ENCODE data around the gene CFP. TPM values are rescaled to one million over a fixed set of nuclear protein-coding genes. Genes with fewer than 3 reads are reported as not detected.

Gene CFP
- total RNA-seq, 1 experiment from 2014 or later: 2.0 TPM

DNA sequence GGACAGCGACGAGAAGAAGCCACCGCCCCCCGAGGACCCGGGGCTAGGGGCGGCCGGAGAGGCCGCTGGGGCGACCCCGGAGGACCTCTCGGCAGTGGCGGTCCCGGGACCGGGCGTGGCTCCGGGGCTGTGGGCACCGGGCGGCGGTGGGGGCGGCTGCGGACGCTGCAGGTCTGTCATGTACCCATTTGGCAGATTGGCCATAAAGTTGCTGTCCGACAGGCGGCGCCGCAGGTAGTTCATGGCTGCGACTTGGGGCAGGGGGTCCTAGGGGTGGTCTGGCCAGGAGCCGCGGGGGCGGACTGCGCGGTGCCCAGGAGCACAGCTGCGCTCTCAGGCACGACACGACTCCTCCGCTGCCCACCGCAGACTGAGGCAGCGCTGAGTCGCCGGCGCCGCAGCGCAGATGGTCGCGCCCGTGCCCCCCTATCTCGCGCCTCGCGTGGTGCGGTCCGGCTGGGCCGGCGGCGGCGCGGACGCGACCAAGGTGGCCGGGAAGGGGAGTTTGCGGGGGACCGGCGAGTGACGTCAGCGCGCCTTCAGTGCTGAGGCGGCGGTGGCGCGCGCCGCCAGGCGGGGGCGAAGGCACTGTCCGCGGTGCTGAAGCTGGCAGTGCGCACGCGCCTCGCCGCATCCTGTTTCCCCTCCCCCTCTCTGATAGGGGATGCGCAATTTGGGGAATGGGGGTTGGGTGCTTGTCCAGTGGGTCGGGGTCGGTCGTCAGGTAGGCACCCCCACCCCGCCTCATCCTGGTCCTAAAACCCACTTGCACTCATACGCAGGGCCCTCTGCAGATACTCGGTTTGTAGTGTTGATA, 10.0 kb downstream of the CFP start, which contains the start of gene SYN1 (continued):
- TF ChIP-seq ARID4B (CRISPR knock-in tag; IDR thresholded peaks at IDR 0.05; ENCODE audit: borderline replicate concordance): peak; percentile 88
- TF ChIP-seq NR1H2 (CRISPR knock-in tag; IDR thresholded peaks at IDR 0.05): no peak
- TF ChIP-seq, protein P1, sequence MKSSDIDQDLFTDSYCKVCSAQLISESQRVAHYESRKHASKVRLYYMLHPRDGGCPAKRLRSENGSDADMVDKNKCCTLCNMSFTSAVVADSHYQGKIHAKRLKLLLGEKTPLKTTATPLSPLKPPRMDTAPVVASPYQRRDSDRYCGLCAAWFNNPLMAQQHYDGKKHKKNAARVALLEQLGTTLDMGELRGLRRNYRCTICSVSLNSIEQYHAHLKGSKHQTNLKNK (CRISPR knock-in tag; IDR thresholded peaks at IDR 0.05): no peak
- TF ChIP-seq, protein P2, sequence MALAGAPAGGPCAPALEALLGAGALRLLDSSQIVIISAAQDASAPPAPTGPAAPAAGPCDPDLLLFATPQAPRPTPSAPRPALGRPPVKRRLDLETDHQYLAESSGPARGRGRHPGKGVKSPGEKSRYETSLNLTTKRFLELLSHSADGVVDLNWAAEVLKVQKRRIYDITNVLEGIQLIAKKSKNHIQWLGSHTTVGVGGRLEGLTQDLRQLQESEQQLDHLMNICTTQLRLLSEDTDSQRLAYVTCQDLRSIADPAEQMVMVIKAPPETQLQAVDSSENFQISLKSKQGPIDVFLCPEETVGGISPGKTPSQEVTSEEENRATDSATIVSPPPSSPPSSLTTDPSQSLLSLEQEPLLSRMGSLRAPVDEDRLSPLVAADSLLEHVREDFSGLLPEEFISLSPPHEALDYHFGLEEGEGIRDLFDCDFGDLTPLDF (CRISPR knock-in tag; IDR thresholded peaks at IDR 0.05): no peak
- no peak for TF ChIP-seq NR3C1 (CRISPR knock-in tag; conservative IDR thresholded peaks at IDR 0.05; ENCODE audit: low read depth)
- no peak for TF ChIP-seq FOXJ3 (CRISPR knock-in tag; IDR thresholded peaks at IDR 0.05; ENCODE audit: borderline replicate concordance)
- TF ChIP-seq TCF7 (CRISPR knock-in tag; IDR thresholded peaks at IDR 0.05; ENCODE audit: low read depth): peak; percentile 79; the same call in 1 of the 2 replicates
- TF ChIP-seq ATF6 (CRISPR knock-in tag; IDR thresholded peaks at IDR 0.05): no peak
- TF ChIP-seq GABPB1 (CRISPR knock-in tag; IDR thresholded peaks at IDR 0.05): no peak
- no peak for TF ChIP-seq ZNF121 (CRISPR knock-in tag; IDR thresholded peaks at IDR 0.05)
- peak; percentile 96 for TF ChIP-seq ZBTB21 (CRISPR knock-in tag; IDR thresholded peaks at IDR 0.05; ENCODE audit: borderline replicate concordance)
- peak; percentile 75; the same call in 1 of the 2 replicates for TF ChIP-seq MYBL2 (CRISPR knock-in tag; IDR thresholded peaks at IDR 0.05)
- TF ChIP-seq HMGA2 (CRISPR knock-in tag; IDR thresholded peaks at IDR 0.05): no peak
- TF ChIP-seq NFYB (CRISPR knock-in tag; conservative IDR thresholded peaks at IDR 0.05; ENCODE audit: low read depth): no peak; the same call in 1 of the 2 replicates
- TF ChIP-seq, protein P3, sequence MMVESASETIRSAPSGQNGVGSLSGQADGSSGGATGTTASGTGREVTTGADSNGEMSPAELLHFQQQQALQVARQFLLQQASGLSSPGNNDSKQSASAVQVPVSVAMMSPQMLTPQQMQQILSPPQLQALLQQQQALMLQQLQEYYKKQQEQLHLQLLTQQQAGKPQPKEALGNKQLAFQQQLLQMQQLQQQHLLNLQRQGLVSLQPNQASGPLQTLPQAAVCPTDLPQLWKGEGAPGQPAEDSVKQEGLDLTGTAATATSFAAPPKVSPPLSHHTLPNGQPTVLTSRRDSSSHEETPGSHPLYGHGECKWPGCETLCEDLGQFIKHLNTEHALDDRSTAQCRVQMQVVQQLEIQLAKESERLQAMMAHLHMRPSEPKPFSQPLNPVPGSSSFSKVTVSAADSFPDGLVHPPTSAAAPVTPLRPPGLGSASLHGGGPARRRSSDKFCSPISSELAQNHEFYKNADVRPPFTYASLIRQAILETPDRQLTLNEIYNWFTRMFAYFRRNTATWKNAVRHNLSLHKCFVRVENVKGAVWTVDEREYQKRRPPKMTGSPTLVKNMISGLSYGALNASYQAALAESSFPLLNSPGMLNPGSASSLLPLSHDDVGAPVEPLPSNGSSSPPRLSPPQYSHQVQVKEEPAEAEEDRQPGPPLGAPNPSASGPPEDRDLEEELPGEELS (CRISPR knock-in tag; IDR thresholded peaks at IDR 0.05): peak; percentile 92
- TF ChIP-seq GRHL2 (CRISPR knock-in tag; IDR thresholded peaks at IDR 0.05; ENCODE audit: insufficient replicate concordance, severe bottlenecking): no peak
- TF ChIP-seq OVOL2 (CRISPR knock-in tag; IDR thresholded peaks at IDR 0.05; ENCODE audit: borderline replicate concordance): no peak
- TF ChIP-seq IRF2 (CRISPR knock-in tag; IDR thresholded peaks at IDR 0.05; ENCODE audit: borderline replicate concordance, low read depth): no peak
- TF ChIP-seq SOX15 (CRISPR knock-in tag; IDR thresholded peaks at IDR 0.05): no peak
- no peak for TF ChIP-seq ATF3 (CRISPR knock-in tag; conservative IDR thresholded peaks at IDR 0.05)
- TF ChIP-seq ZBTB43 (CRISPR knock-in tag; IDR thresholded peaks at IDR 0.05): peak; percentile 74; the same call in 1 of the 2 replicates
- TF ChIP-seq TEAD1 (CRISPR knock-in tag; IDR thresholded peaks at IDR 0.05): peak; percentile 93
- TF ChIP-seq MXD4 (CRISPR knock-in tag; IDR thresholded peaks at IDR 0.05; ENCODE audit: borderline replicate concordance): no peak
- TF ChIP-seq TP53 (CRISPR knock-in tag; IDR thresholded peaks at IDR 0.05): no peak
- TF ChIP-seq SMAD3 (CRISPR knock-in tag; IDR thresholded peaks at IDR 0.05; ENCODE audit: borderline replicate concordance): no peak

Data from WTC11 (cell line).